ENCODE data around the gene ENKUR.

ENKUR gene

GRCh38 chr10:24947304-24948097 is 68.5 kb downstream of the ENKUR start:
- peak; percentile 69 for DNase-seq (ENCODE audit: low spot score)

GRCh38 chr10:24944512-24945255 is 71.3 kb downstream of the ENKUR start:
- no peak for DNase-seq (ENCODE audit: low spot score)

DNA sequence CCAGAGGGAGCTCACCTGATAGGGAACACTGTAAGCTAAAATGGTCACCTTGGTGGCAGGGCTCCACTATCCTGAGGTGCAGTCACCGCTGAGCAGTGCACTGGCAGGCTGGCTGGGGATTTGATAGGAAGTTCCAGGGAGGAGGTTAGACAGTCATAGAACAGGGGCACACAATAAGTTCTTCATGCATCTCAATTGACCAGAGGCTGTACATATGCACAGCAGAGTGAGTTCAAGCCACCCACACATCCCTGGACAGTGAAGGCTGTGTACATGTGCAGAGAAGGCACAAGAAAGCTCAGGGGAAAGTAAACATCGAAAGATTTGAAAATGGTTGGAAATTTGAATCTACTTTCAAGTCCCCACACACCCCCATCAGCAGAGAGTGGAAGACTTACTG is 77.4 kb downstream of the ENKUR start:
- DNase-seq (ENCODE audit: low spot score): no peak

GRCh38 chr10:24938076-24938475 is 77.9 kb downstream of the ENKUR start:
- DNase-seq (ENCODE audit: low spot score): no peak

DNA sequence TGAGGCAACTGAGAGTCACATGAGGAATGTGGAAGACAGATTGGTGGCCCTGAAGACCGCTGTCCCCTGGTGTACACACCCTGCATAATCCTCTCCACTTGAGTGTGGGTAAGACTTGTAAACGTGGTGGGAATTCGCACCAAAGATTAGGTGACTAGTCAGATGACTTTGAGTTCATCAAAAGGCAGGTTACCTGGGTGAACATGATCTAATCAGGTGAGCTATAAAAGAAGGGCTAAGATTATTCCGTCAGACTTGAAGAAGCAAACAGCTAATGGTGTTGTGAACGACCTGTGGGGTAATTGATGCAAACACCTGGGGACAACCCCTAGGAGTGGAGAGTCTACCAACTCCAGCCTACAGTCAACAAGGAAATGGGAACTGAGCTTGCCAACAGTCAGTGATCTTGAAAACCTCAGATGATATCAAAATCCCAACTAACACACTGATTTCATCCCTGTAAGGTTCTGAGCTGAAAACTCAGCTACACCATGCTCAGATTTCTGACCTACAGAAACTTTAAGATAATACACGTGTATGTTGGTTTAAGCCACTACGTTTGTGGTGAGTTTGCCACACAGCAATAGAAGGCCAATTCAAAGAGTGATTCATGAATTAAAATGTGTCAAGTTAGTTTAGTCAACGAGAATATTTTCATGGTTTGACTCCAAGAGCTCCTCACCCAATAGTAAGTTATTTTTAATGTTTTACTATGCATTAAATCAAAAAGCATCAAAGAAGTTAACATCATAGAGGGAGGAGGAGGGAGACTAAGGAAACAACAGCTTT is 80.3 kb downstream of the ENKUR start:
- DNase-seq (ENCODE audit: low spot score): no peak

All from activated CD4-positive, alpha-beta T cell treated with anti-CD3 and anti-CD28 coated beads, Interleukin-2, Interleukin-4, amounts not matched to agents 100 ng/mL and 50 ng/mL, durations not matched to agents 16 hours and 8 hours (primary cell).